MM.1S (cell line): ENCODE measurements around the gene TCERG1L.

ENCODE experiments used
- DNase-seq: peaks from one replicate; pipeline ENCODE4 v3.0.0-alpha.2; 2015
- H2AFZ ChIP-seq: fragments of 300-600 bp; sonication (generic); 2 replicates; pipeline ENCODE4 v1.6.0; 2016; ENCODE audit warnings: antibody characterized with exemption, low read length
- H3F3A ChIP-seq: fragments of 300-600 bp; sonication (generic); 2 replicates; pipeline ENCODE4 v1.6.1; 2016; ENCODE audit warnings: mild to moderate bottlenecking, antibody characterized with exemption, low read length, moderate library complexity, mixed read lengths; ENCODE audit not compliant: insufficient read depth
- H3K27ac ChIP-seq: fragments of 300-600 bp; sonication (generic); 2 replicates; pipeline ENCODE4 v1.5.1; 2016; ENCODE audit warnings: mild to moderate bottlenecking, low read length
- H3K27me3 ChIP-seq: fragments of 300-600 bp; sonication (generic); replicated peaks from 2 replicates; pipeline ENCODE4 v1.6.0; 2016; ENCODE audit warnings: low read length; ENCODE audit not compliant: insufficient read depth
- H3K36me3 ChIP-seq: fragments of 300-600 bp; sonication (generic); replicated peaks from 2 replicates; pipeline ENCODE4 v1.6.1; 2016; ENCODE audit warnings: mild to moderate bottlenecking, low read length, mixed read lengths; ENCODE audit not compliant: insufficient read depth
- H3K4me1 ChIP-seq: fragments of 300-600 bp; sonication (generic); 2 replicates; pipeline ENCODE4 v1.6.1; 2016; ENCODE audit warnings: low read length, mixed read lengths
- H3K4me2 ChIP-seq: fragments of 300-600 bp; sonication (generic); 2 replicates; pipeline ENCODE4 v1.6.0; 2016; ENCODE audit warnings: low read depth, low read length
- H3K4me3 ChIP-seq: fragments of 300-600 bp; sonication (generic); 2 replicates; pipeline ENCODE4 v1.5.1; 2016; ENCODE audit warnings: low read length, mixed read lengths
- H3K79me2 ChIP-seq: fragments of 300-600 bp; sonication (generic); 2 replicates; pipeline ENCODE4 v1.6.1; 2016; ENCODE audit warnings: mixed run types, low read length, mixed read lengths
- H3K9ac ChIP-seq: fragments of 300-600 bp; sonication (generic); 2 replicates; pipeline ENCODE4 v1.6.1; 2016; ENCODE audit warnings: low read length, mixed read lengths
- H3K9me2 ChIP-seq: fragments of 300-600 bp; sonication (generic); replicated peaks from 2 replicates; pipeline ENCODE4 v1.6.1; 2016; ENCODE audit warnings: mild to moderate bottlenecking, low read length, mixed read lengths; ENCODE audit not compliant: insufficient read depth
- H3K9me3 ChIP-seq: fragments of 300-600 bp; sonication (generic); replicated peaks from 2 replicates; pipeline ENCODE4 v1.6.1; 2016; ENCODE audit warnings: mild to moderate bottlenecking, low read length, mixed read lengths; ENCODE audit not compliant: insufficient read depth
- H4K20me1 ChIP-seq: fragments of 300-600 bp; sonication (generic); 2 replicates; pipeline ENCODE4 v1.6.1; 2016; ENCODE audit warnings: mild to moderate bottlenecking, low read length, moderate library complexity, mixed read lengths; ENCODE audit not compliant: insufficient read depth
- CTCF ChIP-seq: fragments of 300-600 bp; sonication (generic); IDR thresholded peaks from 2 replicates; pipeline ENCODE4 v1.5.1; 2016; ENCODE audit warnings: antibody characterized with exemption, low read length, mixed read lengths
- EZH2 ChIP-seq: fragments of 300-600 bp; sonication (generic); optimal IDR thresholded peaks from 2 replicates; pipeline ENCODE3; 2017; ENCODE audit warnings: low read depth, mild to moderate bottlenecking, antibody characterized with exemption, low read length, mixed read lengths
- EZH2phosphoT487 ChIP-seq: fragments of 300-600 bp; sonication (generic); IDR thresholded peaks from 2 replicates; pipeline ENCODE4 v1.6.1; 2018; ENCODE audit warnings: antibody characterized with exemption, low read length

The TCERG1L gene

GRCh38 chr10:131166486-131166885, 145.0 kb downstream of the TCERG1L start:
- DNase-seq, result no peak
- no peak overlapping the region for H3K4me3 ChIP-seq
- H3K27me3 ChIP-seq, result no peaks in the 10 kb centered on the region
- no peaks in the 10 kb centered on the region for H3K9me3 ChIP-seq
- no peaks in the 10 kb centered on the region for H4K20me1 ChIP-seq
- no peak overlapping the region for H3K4me2 ChIP-seq
- no peaks in the 10 kb centered on the region for H3F3A ChIP-seq
- no peak overlapping the region for H3K27ac ChIP-seq
- H3K9ac ChIP-seq, result no peak overlapping the region
- no peaks in the 10 kb centered on the region for H3K9me2 ChIP-seq
- no peaks in the 10 kb centered on the region for H3K36me3 ChIP-seq
- H3K4me1 ChIP-seq, result no peaks in the 10 kb centered on the region
- TF ChIP-seq EZH2phosphoT487 (no peak), EZH2 (no peak), CTCF (no peak)
- H2AFZ ChIP-seq, result no peak overlapping the region
- H3K79me2 ChIP-seq, result no peaks in the 10 kb centered on the region

- H3K9ac ChIP-seq, result no peak overlapping the region
- H3K4me1 ChIP-seq, result no peaks in the 10 kb centered on the region
- no peaks in the 10 kb centered on the region for H3K27me3 ChIP-seq
- no peak overlapping the region for H2AFZ ChIP-seq
- no peaks in the 10 kb centered on the region for H3K9me2 ChIP-seq
- H3K4me2 ChIP-seq, result no peak overlapping the region
- TF ChIP-seq EZH2 (no peak), EZH2phosphoT487 (no peak), CTCF (no peak)
- no peaks in the 10 kb centered on the region for H3K79me2 ChIP-seq
- H3K27ac ChIP-seq, result no peak overlapping the region
- H3K9me3 ChIP-seq, result no peaks in the 10 kb centered on the region
- no peaks in the 10 kb centered on the region for H3K36me3 ChIP-seq
- DNase-seq, result no peak
- no peak overlapping the region for H3K4me3 ChIP-seq
- H3F3A ChIP-seq, result no peaks in the 10 kb centered on the region
- H4K20me1 ChIP-seq, result no peaks in the 10 kb centered on the region
These were observed 146.4 kb downstream of the TCERG1L start for GRCh38 chr10:131165092-131165491.

GRCh38 chr10:131162866-131163843, 148.4 kb downstream of the TCERG1L start:
- Histone ChIP-seq H3K4me1 (no peaks in the 10 kb centered on the region), H3K36me3 (no peaks in the 10 kb centered on the region), H3F3A (no peaks in the 10 kb centered on the region), H3K9me2 (no peaks in the 10 kb centered on the region), H3K9me3 (no peaks in the 10 kb centered on the region), H3K4me2 (no peak overlapping the region), H3K79me2 (no peaks in the 10 kb centered on the region), H3K27ac (no peak overlapping the region), H3K27me3 (no peaks in the 10 kb centered on the region), H3K4me3 (no peak overlapping the region), H4K20me1 (no peaks in the 10 kb centered on the region), H3K9ac (no peak overlapping the region), H2AFZ (no peak overlapping the region)
- TF ChIP-seq CTCF, result no peak
- no peak for DNase-seq
